Activated T-helper 17 cell treated with anti-CD3 and anti-CD28 coated beads, Interleukin-2, amount 50 U/mL, for 72 hours (primary cell): Measurements from ENCODE around the gene ADCYAP1R1. TPM values are rescaled to one million over a fixed set of nuclear protein-coding genes. Genes with fewer than 3 reads are reported as not detected.
"Not testable (repeated sequence)": the region's sequence is repeated elsewhere in the genome, so short reads cannot be mapped to it uniquely, and the experiment has no call there.

ENCODE experiments used
- ATAC-seq: fragments of 150-1000 bp; cut with Tn5 transposase; replicated peaks from 2 replicates; pipeline ENCODE4 v1.10.0; 2021; ENCODE audit warnings: mild to moderate bottlenecking, moderate library complexity
- H3K27ac Mint-ChIP-seq: one replicate; pipeline ENCODE4 v1.8.0; 2022; ENCODE audit warnings: mixed read lengths
- H3K27me3 Mint-ChIP-seq: one replicate; pipeline ENCODE4 v1.8.0; 2022; ENCODE audit warnings: mixed read lengths
- H3K36me3 Mint-ChIP-seq: one replicate; pipeline ENCODE4 v1.8.0; 2022; ENCODE audit warnings: low read depth, mild to moderate bottlenecking, mixed read lengths
- H3K4me1 Mint-ChIP-seq: one replicate; pipeline ENCODE4 v1.8.0; 2022; ENCODE audit warnings: mixed read lengths
- H3K4me3 Mint-ChIP-seq: one replicate; pipeline ENCODE4 v1.8.0; 2022; ENCODE audit warnings: mild to moderate bottlenecking, mixed read lengths
- H3K9me3 Mint-ChIP-seq: one replicate; pipeline ENCODE4 v1.8.0; 2022; ENCODE audit warnings: mixed read lengths
- total RNA-seq, 2 donors: library from RNA; stranded (reverse); gene quantifications; one replicate each; pipeline ENCODE4 v1.2.3, GENCODE V29; 2022

The ADCYAP1R1 gene
- total RNA-seq, 2 donors from 2014 or later: not detected

GRCh38 chr7:31126976-31127375 is 74.9 kb downstream of the ADCYAP1R1 start:
- no peaks in the 10 kb centered on the region for H3K9me3 Mint-ChIP-seq
- no peak overlapping the region for H3K27ac Mint-ChIP-seq
- no peak overlapping the region for H3K4me3 Mint-ChIP-seq
- H3K4me1 Mint-ChIP-seq: peaks cover 3% of the 10 kb centered on the region
- H3K27me3 Mint-ChIP-seq: peaks cover 15% of the 10 kb centered on the region
- H3K36me3 Mint-ChIP-seq: no peaks in the 10 kb centered on the region
- no peak for ATAC-seq

- ATAC-seq: no peak
- no peak overlapping the region for H3K27ac Mint-ChIP-seq
- H3K36me3 Mint-ChIP-seq: no peaks in the 10 kb centered on the region
- peaks cover 3% of the 10 kb centered on the region for H3K27me3 Mint-ChIP-seq
- no peaks in the 10 kb centered on the region for H3K4me1 Mint-ChIP-seq
- no peak overlapping the region for H3K4me3 Mint-ChIP-seq
- no peaks in the 10 kb centered on the region for H3K9me3 Mint-ChIP-seq
These were observed 77.0 kb downstream of the ADCYAP1R1 start for GRCh38 chr7:31129067-31129466.

- Mint-ChIP-seq H3K27ac (no peak overlapping the region), H3K36me3 (no peaks in the 10 kb centered on the region), H3K4me1 (no peaks in the 10 kb centered on the region), H3K4me3 (no peak overlapping the region), H3K27me3 (no peaks in the 10 kb centered on the region), H3K9me3 (no peaks in the 10 kb centered on the region)
- no peak for ATAC-seq
These were observed 81.4 kb downstream of the ADCYAP1R1 start for GRCh38 chr7:31133497-31133896.

GRCh38 chr7:31134246-31135188 is 82.4 kb downstream of the ADCYAP1R1 start:
- ATAC-seq: peak; percentile 72
- Mint-ChIP-seq H3K9me3 (no peaks in the 10 kb centered on the region), H3K27me3 (no peaks in the 10 kb centered on the region), H3K27ac (no peak overlapping the region), H3K36me3 (no peaks in the 10 kb centered on the region), H3K4me1 (no peaks in the 10 kb centered on the region), H3K4me3 (no peak overlapping the region)

GRCh38 chr7:31137234-31137633 is 85.1 kb downstream of the ADCYAP1R1 start:
- Mint-ChIP-seq H3K27me3 (no peaks in the 10 kb centered on the region), H3K9me3 (no peaks in the 10 kb centered on the region), H3K4me3 (no peak overlapping the region), H3K36me3 (no peaks in the 10 kb centered on the region), H3K27ac (no peak overlapping the region), H3K4me1 (no peaks in the 10 kb centered on the region)
- ATAC-seq: no peak

GRCh38 chr7:31145339-31145738 is 93.2 kb downstream of the ADCYAP1R1 start:
- ATAC-seq: no peak
- no peaks in the 10 kb centered on the region for H3K9me3 Mint-ChIP-seq
- no peak overlapping the region for H3K4me3 Mint-ChIP-seq
- H3K4me1 Mint-ChIP-seq: no peaks in the 10 kb centered on the region
- H3K36me3 Mint-ChIP-seq: no peaks in the 10 kb centered on the region
- no peak overlapping the region for H3K27ac Mint-ChIP-seq
- H3K27me3 Mint-ChIP-seq: peaks cover 25% of the 10 kb centered on the region

GRCh38 chr7:31146030-31146429 is 93.9 kb downstream of the ADCYAP1R1 start:
- H3K4me1 Mint-ChIP-seq: no peaks in the 10 kb centered on the region
- H3K4me3 Mint-ChIP-seq: no peak overlapping the region
- no peaks in the 10 kb centered on the region for H3K36me3 Mint-ChIP-seq
- ATAC-seq: no peak
- H3K27me3 Mint-ChIP-seq: peaks cover 25% of the 10 kb centered on the region
- H3K9me3 Mint-ChIP-seq: no peaks in the 10 kb centered on the region
- no peak overlapping the region for H3K27ac Mint-ChIP-seq

GRCh38 chr7:31146538-31146937 is 94.4 kb downstream of the ADCYAP1R1 start:
- Mint-ChIP-seq H3K4me1 (no peaks in the 10 kb centered on the region), H3K36me3 (no peaks in the 10 kb centered on the region), H3K27me3 (peaks cover 25% of the 10 kb centered on the region), H3K27ac (no peak overlapping the region), H3K9me3 (no peaks in the 10 kb centered on the region), H3K4me3 (no peak overlapping the region)
- no peak for ATAC-seq

GRCh38 chr7:31151849-31152248 is 99.7 kb downstream of the ADCYAP1R1 start:
- Mint-ChIP-seq H3K9me3 (peaks cover 4% of the 10 kb centered on the region), H3K36me3 (no peaks in the 10 kb centered on the region), H3K4me1 (no peaks in the 10 kb centered on the region), H3K27me3 (peaks cover 4% of the 10 kb centered on the region), H3K4me3 (no peak overlapping the region), H3K27ac (no peak overlapping the region)
- ATAC-seq: no peak

- H3K27ac Mint-ChIP-seq, ATAC-seq, H3K27me3 Mint-ChIP-seq, H3K36me3 Mint-ChIP-seq, H3K9me3 Mint-ChIP-seq, H3K4me1 Mint-ChIP-seq, H3K4me3 Mint-ChIP-seq: not testable (repeated sequence)
These were observed 101.2 kb downstream of the ADCYAP1R1 start for GRCh38 chr7:31153318-31153717.

- no peak overlapping the region for H3K27ac Mint-ChIP-seq
- no peak for ATAC-seq
- peaks cover 4% of the 10 kb centered on the region for H3K9me3 Mint-ChIP-seq
- no peak overlapping the region for H3K4me3 Mint-ChIP-seq
- peaks cover 15% of the 10 kb centered on the region for H3K27me3 Mint-ChIP-seq
- no peaks in the 10 kb centered on the region for H3K4me1 Mint-ChIP-seq
- H3K36me3 Mint-ChIP-seq: no peaks in the 10 kb centered on the region
These were observed 108.8 kb downstream of the ADCYAP1R1 start for GRCh38 chr7:31160941-31161340.

Other genes starting within 250 kb of the ADCYAP1R1 start
- gene AQP1, start 140.5 kb upstream of the ADCYAP1R1 start, total RNA-seq: under 1 TPM in 1 of 2 donors, not detected in 1; 0.08 TPM
- gene GHRHR, start 88.4 kb upstream of the ADCYAP1R1 start, total RNA-seq: not detected